H1 (cell line): ENCODE results near the gene PLN. TPM values are rescaled to one million over a fixed set of nuclear protein-coding genes. Genes with fewer than 3 reads are reported as not detected.

Experiments used
- E2F6 ChIP-seq: IDR thresholded peaks from 2 replicates; pipeline ENCODE4 v1.6.1; 2012; ENCODE audit warnings: inconsistent platforms
- EP300 ChIP-seq, 2 experiments: IDR thresholded peaks; 1 replicate in 1 of 2; 2 replicates in 1 of 2; pipeline ENCODE4 v1.6.1; 2011 to 2012; ENCODE audit warnings: low read depth in 2 of 2, low read length in 2 of 2, mild to moderate bottlenecking in 2 of 2, borderline replicate concordance in 1 of 2, inconsistent platforms in 1 of 2, moderate library complexity in 1 of 2
- TAF7 ChIP-seq: optimal IDR thresholded peaks from 2 replicates; pipeline ENCODE3; 2011; ENCODE audit warnings: low read depth, mild to moderate bottlenecking, inconsistent platforms, low read length, moderate library complexity, borderline replicate concordance
- polyA plus RNA-seq, 7 experiments: library from polyadenylated mRNA; depleted of rRNA in 3 of 7; stranded (reverse) in 5 of 7; unstranded in 2 of 7; fragments of >200 nt in 5 of 7; fragments of 200-250 nt in 2 of 7; gene quantifications; 1 replicate in 5 of 7; 2 replicates in 1 of 7; 4 replicates in 1 of 7; pipeline versions ENCODE4 v1.2.1 to v1.2.3, GENCODE V29; 2011 to 2013; ENCODE audit warnings: missing spikeins in 2 of 7, mixed read lengths in 2 of 7
- total RNA-seq: library from RNA; stranded (reverse); fragmentation: NEBNext Ultra II Directional; extraction: Animal tissue kit (Norgen Biotek cat#: 25700); gene quantifications from 2 replicates; pipeline ENCODE4 v1.2.1, GENCODE V29; 2021

The PLN gene
- total and polyA plus RNA-seq, 2 of the 8 experiments (the other 6 are each of a cell fraction or from before 2014, with no cell fraction given) = not detected

- TF ChIP-seq TAF7 (no peak), EP300 (IDR thresholded peaks at IDR 0.05; ENCODE audit: borderline replicate concordance in 1 of 2, low read depth in 2 of 2, low read length in 2 of 2) (no peak), E2F6 (no peak)
Measured at GRCh38 chr6:118589649-118590365, 41.7 kb downstream of the PLN start (continued).
